HG03196 (cell line): ENCODE results near the gene LCP2.

Experiments
- ATAC-seq: cut with Tn5 transposase; IDR thresholded peaks from one replicate; pipeline ENCODE4 v1.9.1; 2021; ENCODE audit not compliant: unreplicated experiment

The LCP2 gene

DNA sequence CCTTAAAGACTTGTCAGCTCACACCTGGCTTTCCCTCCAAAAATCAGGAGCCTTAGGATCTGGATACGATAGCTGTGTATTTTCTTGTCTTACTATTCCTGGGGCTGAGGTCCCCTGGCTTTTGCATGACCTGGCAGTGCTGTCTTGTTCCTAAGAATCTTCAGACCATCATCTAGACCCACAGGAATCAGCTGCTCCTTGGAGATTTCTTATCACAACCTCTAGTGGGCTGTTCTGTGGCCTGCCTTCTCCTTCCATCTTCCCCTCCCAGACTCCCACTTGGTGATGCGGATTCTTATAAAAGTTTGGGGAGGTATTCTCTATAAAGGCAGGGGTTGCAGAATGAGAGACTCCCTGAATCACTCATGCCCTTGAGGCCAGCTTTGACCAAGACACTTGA is 21.4 kb downstream of the LCP2 start:
- no peak for ATAC-seq

DNA sequence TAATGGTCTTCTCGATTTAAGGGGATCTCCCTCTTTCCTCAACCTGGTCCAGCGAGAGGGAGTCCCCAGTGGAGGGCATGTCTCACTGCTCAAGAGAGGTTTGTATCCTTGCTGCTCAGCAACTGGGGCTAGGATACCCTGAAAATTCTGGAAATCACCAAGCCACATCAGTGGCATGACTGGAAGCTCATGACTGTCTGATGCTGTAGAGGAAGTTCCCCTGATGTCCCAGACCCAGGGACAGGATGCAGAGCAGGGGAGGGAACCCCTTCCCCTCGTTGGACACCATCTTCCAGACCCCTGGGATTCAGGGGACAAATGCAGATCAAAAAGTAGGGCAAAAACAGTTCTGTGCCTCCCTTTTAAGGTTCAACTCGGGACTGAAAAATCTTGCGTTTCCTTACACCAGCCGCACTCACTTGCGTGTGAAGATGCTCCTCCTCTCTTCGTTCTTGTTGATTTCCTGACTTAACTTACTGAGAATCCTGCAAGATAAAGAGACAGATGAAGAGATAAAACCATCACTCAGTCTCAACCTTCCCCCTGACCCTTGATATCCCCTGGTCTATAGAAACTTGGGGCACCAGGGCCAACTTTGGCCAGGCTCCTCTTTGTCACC is 22.1 kb downstream of the LCP2 start:
- ATAC-seq = no peak

DNA sequence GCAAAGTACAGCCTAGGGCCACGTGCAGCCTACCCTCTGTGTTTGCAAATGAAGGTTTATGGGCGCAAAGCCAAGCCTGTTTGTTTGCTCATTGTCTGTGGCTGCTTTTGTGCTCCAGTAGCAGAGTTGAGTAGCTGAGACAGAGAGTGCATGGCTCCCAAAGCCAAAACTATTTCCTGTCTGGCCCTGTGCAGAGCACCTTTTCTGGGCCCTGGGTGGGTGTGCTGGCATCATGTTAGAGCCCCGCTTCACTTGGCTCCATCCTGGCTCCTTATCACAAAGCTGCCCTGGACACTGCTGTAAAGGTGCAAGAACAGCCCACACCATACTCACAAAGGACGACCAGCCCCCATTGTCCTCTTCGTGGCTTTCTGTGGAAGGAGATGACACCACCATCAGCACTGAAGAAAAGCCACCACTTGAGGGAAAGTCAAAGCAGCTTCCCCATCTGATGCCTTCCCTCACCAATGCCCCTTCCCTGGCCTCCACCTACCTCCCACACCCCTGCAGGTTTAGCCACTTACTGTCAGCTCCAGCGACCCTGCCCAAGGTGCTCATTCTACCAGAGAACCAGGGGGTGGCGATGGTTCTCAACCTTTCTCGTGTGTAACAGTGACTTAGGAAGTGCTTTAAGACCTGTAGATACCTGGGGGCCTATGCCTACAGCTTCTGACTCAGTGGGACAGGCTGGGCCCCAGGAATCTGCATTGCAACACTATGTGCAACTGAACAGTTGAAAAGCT is 23.4 kb downstream of the LCP2 start:
- no peak for ATAC-seq

GRCh38 chr5:170270293-170271069 is 27.1 kb downstream of the LCP2 start:
- ATAC-seq = no peak

GRCh38 chr5:170269579-170269978 is 28.0 kb downstream of the LCP2 start:
- no peak for ATAC-seq

DNA sequence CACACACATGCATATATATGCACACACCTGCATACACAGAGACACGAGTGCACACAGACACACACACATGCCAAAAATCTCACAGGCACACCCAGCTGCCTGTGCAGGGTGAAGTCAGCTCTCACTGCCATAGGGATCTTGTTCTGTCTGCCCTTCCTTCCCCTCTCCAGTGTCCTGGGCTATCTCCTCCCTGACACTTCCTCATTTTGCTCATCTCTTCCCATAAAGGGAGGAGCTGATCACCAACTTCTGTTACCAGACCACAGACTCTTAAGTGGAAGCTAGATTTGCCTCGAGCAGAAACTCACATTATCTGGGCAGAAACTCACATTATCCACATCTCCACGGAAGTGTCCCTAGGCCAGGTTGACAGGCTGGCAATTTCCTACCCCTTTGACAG is 28.7 kb downstream of the LCP2 start:
- no peak for ATAC-seq

GRCh38 chr5:170268153-170268689 is 29.4 kb downstream of the LCP2 start:
- ATAC-seq = no peak

- peak; percentile 62 for ATAC-seq
These were observed 30.0 kb downstream of the LCP2 start for GRCh38 chr5:170267431-170268152.

GRCh38 chr5:170266570-170267381 is 30.8 kb downstream of the LCP2 start:
- no peak for ATAC-seq

DNA sequence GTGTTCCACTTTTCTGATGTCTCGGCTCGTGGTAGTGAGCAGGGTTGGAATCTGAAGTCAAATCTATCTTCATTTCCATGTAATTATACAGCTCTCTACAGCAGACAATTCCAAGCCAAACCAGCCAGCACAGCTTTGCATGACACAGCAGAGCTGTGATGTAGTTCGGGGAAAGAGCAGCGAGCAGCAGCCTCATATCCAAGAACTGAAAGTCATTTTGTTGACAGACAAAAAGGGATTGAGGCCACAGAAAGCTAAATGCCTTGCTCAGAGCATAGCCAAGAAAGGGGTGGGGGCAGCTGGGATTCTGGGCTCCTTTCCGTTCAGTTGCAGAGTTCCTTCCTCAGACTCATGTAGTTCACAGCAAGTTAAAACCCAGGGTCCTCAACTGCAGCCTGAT is 32.1 kb downstream of the LCP2 start:
- no peak for ATAC-seq

DNA sequence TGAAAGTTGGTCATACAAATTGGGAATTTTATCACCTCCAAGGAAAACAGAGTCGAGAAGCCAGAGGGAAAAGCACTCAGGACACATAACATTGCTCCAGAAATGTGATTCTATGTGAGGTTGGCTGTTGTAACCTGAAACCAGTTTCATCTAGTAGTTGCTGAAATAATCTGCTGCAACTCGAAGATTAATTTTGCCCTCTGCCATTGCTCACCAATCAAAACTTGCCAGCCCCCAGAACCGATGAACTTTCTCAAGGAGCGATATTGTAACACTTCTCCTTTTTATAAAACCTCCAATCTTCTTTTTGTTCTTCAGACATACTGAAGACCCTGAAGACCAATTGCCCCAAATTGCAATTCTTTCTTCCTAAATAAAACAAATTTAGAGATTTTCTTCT is 33.7 kb downstream of the LCP2 start:
- no peak for ATAC-seq

DNA sequence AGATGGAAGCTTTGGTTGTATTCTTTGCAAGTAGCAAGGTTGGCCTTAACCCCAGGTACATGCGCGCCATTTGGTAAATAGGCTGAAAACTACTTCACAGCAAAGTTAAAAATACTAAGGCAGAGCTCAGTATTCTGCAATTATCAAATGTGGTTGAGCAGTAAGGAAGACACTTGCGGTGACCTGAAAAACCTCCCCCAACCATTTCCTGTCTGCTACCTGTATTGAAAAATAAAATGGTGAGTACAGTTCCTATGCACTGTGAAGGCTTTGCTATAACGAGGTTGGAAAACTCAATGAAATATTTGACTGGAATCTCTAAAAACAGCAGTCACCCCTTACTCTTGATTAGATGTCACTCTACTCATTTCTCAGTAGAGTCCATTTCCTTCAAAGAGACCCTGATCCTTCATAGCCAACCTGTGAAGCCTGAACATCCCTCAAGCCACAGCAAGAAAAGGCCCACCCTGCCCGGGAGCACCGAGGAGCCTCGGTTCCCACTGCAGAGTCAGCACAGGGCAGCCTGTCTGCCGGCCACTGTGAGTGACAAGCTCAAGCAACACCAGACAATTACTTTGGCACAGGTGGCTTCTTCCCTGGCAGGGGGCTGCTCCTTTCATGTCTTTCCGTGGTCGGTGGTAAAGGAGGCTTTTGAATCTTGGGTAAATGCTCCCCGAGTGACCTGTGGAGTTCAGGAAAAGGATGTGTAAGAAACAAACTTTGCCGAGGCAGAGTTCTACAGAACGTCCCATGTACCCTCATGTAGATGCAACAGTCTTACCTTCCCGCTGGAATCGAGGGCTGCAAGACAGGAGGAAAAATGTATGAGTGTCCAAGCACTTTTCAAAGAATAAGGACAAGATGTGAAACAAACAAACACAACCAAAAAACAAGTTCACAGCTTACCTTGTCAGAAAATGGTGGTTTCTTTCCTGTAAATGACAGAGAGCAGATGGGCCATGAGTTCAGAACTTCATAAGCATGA is 35.2 kb downstream of the LCP2 start:
- no peak for ATAC-seq

DNA sequence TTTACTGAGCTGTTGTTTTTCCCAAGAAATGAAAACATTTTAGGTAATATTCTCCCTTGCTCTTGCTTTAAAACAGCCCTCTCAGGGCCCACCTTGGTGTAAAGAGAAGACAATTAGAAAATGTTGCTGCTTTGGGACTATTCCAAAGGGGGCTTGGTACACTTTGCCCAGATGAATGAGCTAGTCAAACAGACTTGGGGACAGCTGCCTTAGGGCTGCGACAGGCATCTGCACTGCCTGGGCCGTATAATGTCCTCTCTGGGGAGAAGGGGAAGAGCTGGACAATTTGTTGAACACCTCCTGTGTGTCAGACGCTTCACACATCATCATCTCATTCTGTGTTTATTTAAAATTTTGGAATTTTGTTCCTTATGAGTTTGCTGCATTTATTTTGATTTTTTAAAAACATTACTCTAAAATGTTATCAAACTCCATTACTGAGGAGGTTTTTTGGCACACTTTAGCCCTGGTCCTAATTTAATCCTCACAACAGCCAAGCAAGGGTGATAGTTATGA is 36.0 kb downstream of the LCP2 start:
- no peak for ATAC-seq

DNA sequence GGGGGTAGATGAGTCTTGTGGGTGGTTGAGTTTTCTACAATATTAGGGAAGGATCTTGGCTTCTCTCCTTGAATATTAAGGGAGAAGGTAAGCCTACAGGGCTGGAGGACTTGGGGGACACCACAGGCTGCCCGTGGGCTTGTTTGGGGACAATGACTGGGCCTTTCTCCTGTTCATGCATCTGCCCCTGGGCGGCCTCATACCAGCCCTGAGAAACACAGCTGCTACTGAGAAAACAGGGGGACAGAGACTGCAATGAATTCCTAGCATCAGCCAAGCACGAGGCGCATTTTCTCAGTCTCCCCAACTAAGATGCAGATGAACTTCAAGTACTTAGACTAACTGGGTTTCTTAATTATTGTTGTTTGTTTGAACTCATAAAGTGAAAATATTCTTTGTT is 40.2 kb downstream of the LCP2 start:
- ATAC-seq = no peak

- ATAC-seq = no peak
These were observed 41.0 kb downstream of the LCP2 start for GRCh38 chr5:170256571-170256970.

DNA sequence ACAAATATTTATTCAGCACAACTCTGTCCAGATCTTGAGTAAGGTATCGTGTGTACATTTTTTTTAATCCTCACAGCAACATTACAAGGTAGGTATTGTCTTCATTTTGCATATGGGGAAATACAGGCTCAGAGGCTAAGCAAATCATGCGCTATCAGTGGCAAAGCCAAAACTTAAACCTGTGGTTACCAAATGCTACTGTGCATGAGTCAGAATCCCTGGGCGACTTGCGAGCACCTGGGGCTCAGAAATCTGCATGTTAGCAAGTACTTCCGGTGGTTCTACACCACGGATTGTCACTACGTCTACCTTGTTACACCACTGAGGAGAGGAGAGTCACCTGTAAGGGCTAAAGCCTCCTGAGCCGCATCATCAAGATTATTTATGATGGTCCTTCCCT is 43.5 kb downstream of the LCP2 start:
- peak; percentile 95 for ATAC-seq

DNA sequence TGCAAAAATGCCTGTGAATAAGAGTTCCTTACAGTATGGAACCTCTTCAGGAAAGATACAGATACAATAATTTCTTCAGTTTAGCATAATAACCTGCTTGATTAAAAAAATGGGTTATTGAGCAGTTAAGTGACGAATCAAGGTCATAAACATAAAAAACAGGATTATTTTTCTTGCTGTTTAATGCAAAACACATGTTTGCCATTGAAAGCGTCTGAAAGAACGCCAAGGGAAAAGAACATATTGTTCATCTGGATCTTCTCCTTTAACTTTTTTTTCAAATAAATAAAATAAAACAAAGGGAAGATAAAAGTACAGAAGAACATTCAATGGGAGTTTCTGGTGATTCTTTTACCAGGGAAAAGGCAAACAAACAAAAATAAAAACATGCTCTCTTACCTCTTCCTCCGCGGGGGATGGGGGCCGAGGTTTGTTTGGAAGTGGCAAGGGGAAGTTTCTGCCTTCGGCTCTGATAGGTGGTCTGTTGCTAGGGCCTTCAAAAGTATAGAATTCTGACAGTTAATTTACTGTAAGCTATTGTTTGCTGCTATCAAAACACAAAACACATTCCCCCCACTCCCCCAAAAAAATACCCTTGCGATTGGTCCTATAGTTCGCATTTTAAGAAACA is 44.7 kb downstream of the LCP2 start:
- ATAC-seq = no peak

DNA sequence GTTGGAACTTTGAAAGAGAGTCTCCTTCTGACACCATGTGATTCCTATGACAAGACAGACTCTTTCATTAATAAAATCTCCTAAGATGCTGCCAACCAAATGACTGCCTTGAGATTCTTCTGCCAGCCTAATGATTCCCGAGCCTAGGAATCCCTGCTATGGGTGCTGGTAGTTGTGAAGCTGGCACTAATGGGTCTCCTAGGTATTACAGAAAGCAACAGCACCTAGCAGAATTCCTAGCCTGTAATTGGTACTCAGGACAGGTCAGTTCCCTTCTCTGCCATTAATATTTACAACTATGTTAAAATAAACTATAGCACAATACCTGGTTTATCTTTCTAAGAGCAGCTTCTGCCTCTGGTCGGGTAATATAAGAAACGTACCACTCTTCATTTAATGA is 45.5 kb downstream of the LCP2 start:
- no peak for ATAC-seq
